ENCODE data around the gene CNKSR3.

The CNKSR3 gene

GRCh38 chr6:154350293-154350692 is 160.2 kb downstream of the CNKSR3 start:
- no peak for DNase-seq (ENCODE audit: low read depth in 2 of 2)

GRCh38 chr6:154347981-154348380 is 162.5 kb downstream of the CNKSR3 start:
- DNase-seq (ENCODE audit: low read depth in 2 of 2): no peak

DNA sequence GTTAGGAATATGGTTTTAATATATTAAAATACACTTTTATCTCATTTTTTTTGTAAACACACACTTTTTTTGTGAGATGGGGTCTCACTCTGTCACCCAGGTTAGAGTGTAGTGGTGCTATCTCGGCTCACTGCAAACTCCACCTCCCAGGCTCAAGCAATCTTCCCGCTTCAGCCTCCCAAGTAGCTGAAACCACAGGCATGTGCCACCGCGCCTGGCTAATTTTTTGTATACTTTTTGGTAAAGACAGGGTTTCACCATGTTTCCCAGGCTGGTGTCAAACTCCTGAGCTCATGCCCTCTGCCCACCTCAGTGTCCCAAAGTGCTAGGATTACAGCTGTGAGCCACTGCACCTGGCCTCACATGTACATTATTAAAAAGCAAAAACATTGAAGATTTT is 164.7 kb downstream of the CNKSR3 start:
- DNase-seq (ENCODE audit: low read depth in 2 of 2): no peak

- no peak for DNase-seq (ENCODE audit: low read depth in 2 of 2)
Observed at GRCh38 chr6:154343473-154344308, 166.8 kb downstream of the CNKSR3 start.

- DNase-seq (ENCODE audit: low read depth in 2 of 2): no peak
Observed at GRCh38 chr6:154341871-154342270, 168.6 kb downstream of the CNKSR3 start.

DNA sequence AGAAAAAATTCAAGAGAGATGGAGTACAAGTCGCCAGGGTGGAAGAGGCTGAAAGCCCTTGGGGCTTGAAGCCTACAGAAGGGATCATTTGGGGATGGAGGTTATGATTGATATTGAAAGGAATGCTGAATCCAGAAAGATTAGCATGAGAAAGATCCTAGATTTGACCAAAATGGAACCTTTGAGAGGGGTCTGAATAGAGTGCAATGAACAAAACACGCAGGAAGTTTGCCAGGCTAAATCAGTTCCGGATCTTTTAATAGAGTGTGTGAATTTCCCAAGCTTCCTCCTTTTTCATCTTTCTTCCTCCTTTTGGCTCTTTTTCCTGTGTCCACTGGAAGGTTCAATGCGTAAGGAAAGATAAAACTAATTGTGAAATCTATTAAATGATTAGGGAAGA is 169.1 kb downstream of the CNKSR3 start:
- no peak for DNase-seq (ENCODE audit: low read depth in 2 of 2)
